Endometrium (tissue), 2 donors: ENCODE measurements around the gene ECHS1.

Experiments
- FAIRE-seq: peaks from 2 replicates; lab custom pipeline; 2012; peaks lifted over from hg19 to GRCh38; lab: Jason Lieb, UNC
- donor health status: control.
- donor health status: control.

Gene ECHS1

DNA sequence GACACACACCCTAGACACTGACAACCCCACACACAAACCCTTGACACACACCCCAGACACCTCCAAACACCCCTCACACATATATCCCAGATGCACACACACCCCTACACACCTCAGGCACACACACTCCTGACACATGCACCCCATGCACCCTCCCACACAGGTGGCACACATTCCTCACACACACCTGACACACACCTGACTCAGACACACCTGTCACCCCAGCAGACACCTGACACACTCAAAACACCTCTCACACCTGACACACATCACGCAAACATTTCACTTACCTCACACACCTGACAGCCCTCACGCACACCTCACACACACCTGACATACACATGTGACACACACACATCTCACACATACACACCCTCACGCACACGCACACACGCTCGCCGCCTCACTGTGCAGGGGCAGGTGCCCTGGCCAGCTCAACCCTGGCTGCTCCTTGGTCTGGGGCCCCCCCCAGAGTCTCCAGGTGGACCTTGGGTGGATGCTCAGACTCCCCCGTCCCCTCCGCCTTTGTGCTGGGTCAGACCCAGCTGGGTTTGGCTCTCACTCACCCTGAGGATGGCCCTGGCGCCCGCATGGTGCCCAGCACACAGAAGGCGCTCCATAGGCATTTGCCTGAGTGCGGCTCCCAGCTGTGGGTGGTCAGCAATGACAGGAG lies 33.3 kb downstream of the ECHS1 start:
- FAIRE-seq: no peak

DNA sequence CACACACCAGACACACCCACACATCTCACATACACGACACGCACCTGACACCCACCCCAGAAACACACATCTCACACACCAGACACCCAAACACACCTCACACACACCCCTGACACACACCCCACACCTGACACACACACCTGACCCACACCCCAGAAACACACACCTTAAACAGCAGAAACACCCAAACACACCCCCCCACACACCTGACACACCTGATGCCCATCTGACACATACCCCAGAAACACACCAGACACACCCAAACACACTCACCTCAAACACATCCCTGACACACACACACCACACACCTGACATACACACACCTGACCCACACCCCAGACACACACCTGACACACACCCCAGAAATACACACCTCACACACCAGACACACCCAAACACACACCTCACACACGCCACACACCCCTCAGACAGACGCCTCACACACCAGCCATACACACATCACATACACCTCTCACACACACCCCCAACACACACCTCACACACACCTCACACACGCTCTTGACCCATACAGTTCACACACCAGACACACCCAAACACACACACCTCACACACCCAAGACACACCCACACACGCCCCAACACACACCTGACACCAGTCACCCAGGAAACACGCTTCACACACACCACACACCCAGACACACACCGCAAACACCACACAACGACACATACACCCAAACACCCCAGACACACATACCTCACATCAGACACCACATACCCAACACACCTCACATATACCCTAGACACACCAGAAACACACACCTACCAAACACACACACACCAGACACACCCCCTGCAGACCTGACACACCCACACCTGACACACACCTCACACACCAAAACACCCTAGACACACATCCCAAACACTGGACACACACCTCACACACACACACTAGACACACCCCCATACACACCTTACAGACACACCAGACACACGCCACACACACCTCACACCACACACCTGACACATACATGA lies 34.8 kb downstream of the ECHS1 start:
- FAIRE-seq: no peak

DNA sequence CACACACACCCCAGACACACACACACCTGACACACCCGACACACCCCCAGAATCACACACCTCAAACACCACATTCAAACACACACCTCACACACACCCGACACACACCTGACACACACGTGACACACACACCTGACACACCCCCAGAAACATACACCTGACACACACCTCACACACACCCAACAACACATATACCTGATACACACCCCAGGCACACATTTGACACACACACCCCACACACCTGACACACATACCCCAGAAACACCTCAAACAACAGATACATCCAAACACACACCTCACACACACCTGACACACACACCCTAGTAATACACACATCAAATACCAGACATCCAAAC lies 35.8 kb downstream of the ECHS1 start:
- no peak for FAIRE-seq

DNA sequence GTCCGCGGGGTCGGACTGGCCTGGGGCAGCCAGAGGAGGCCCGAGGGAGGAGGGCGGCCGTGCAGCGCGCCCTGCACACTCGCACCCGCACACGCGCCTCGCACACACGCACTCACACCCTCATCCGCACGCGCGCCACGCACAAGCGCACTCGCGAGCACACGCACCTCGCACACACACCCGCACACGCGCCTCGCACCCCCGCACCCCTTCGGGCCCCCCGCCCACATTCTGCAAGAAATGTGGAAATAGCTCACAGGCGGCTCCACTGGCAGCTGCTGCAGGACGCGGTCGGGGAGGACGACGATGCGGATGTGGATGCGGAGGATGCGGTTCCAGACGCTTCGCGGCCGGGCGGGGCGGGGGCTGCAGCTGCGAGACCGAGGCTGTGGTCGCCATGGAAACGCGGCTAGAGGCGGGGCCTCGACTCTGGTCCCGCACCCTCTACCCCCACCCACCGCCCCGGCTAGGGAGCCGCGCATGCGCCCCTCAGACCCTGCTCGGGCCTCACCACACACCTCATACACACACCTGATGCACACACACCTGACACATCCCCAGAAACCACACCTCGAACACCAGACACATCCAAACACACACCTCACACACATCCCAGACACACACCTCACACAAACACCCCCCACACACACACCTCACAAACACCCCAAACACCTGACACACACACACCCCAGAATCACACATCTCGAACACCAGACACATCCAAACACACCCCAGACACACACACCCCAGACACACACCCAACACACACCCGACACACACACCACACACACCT lies 36.4 kb downstream of the ECHS1 start, which contains the start of gene CALY:
Gene CALY (minus strand): TSS at position 320 of the 793 bp plus-strand sequence. CDS start 7,907 bp downstream, outside the sequence.
- no peak for FAIRE-seq

DNA sequence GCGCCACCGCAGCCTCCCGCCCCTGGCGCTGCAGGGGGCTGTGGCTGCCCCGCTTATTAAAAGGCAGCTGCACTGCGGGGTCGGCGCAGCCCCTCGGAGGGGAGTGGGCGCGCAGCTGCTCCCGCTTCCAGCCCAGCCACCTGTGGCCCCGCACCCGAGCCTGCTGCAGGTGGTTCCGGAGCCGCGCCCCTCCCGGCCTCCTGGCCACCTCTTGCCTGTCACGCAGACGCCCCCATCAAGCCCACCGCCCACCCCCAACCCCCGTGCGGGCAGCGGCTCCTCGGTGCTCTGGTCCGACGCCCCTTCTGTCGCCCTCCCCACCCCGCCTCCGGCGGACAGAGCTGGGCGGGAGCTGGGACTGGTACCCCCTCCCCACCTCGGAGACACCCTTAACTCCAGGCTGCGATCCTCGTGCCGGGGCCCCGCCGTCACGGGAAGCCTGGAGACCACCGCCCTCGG lies 37.0 kb downstream of the ECHS1 start:
- FAIRE-seq: no peak

DNA sequence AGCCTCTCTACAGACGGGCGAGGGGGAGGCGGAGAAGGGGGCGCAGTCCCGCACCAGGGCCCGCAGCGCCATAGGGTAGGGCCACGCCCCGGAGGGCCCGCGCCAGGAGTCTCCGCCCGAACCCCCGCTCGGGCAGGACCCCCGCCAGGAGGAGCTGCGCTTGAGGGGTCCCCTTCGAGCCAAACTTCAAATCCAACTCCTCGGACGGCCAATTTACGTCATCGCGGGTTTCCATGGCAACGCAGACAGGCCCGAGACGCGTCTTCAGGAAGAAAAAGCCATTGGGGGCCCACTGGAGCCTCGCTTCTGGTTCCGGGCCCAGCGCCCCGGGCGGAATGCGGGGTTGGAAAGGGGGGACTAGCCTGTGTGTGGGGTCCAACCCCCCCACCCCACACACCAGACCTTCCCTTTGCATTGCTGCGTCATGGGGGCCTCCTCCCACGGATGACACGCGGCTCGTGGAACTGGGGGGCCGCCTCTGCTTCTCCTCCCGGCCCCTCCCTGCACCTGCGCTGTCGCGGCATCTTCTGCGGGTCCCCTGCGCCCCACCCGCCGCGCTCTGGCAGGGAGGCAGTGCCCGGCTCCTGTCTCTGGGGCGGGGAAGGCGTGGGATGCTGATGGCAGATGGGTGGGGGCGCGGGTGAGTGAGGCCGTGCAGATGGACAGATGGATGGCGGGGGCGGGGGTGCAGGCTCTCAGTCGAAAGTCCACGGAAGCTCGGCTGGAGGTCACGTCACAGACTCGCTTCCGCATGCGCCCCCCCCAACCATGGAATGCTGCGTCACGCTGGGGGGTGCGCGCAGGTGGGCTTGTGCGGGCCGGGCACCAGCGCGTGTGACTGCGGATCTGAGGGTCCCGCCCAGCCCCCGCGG lies 37.7 kb downstream of the ECHS1 start:
- FAIRE-seq: no peak

DNA sequence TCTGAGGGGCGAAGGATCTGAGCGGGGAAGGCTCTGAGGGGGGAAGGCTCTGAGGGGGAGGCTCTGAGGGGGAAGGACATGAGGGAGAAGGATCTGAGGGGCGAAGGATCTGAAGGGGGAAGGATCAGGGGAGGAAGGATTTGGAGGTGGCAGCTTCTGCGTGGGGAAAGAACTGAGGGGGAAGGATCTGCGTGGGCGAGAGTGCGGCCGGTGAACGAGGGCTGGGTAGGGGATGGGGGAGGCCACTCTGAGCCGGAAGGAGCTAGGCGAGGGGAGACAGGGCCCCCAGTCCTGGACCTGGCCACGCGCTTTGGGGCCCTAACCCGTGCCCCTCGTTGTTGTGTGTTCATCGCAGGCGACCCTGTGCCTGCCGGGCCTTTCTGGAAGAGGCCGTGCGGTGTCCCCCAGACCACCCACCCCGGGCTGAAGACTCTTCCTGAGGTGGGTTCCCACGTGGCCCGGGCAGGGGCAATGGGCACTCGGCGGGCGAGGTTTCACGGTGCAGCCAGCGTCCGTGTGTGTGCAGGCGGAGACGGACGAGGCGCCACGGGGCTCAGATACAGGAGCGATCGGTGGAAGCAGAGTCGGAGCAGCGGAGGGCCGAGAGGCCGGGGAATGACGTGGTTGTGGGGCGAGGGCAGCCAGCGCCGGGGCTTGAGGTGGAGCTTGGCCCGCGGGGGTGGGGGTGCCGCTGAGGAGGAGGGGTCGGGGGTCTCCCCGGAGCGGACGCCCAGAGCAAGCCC lies 38.5 kb downstream of the ECHS1 start:
- FAIRE-seq: no peak

DNA sequence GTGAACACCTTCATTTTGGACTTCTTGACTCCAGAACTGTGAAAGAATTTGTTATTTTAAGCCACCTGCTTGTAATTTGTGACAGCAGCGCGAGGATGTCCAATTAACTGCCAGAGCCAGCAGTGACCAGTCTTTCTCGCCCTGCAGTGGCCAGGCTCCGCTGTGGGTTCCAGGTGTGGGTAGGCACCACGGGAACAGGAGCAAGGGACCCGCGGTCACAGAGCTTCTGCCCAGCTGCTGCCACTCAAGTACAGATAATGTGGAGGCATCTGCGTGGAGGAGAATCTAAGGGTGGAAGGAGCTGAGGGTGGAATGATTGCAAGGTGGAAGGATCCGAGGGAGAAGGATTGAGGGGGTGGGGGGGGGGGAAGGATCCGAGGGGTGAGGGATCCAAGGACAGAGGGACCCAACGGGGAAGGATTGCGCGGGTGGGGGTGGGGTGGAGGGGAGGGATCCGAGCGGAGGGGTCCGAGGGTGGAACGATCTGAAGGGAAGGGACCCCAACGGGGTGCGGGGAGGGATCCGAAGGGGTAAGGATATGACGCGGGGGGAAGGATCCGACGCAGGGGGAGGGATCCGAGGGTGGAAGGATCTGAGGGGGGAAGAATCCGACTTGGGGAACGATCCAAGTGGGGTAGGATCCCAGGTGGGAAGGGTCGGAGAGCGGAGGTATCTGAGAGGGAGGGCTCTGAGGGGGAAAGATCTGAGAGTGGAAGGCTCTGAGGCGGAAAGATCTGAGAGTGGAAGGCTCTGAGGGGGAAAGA lies 40.0 kb downstream of the ECHS1 start:
- no peak for FAIRE-seq

DNA sequence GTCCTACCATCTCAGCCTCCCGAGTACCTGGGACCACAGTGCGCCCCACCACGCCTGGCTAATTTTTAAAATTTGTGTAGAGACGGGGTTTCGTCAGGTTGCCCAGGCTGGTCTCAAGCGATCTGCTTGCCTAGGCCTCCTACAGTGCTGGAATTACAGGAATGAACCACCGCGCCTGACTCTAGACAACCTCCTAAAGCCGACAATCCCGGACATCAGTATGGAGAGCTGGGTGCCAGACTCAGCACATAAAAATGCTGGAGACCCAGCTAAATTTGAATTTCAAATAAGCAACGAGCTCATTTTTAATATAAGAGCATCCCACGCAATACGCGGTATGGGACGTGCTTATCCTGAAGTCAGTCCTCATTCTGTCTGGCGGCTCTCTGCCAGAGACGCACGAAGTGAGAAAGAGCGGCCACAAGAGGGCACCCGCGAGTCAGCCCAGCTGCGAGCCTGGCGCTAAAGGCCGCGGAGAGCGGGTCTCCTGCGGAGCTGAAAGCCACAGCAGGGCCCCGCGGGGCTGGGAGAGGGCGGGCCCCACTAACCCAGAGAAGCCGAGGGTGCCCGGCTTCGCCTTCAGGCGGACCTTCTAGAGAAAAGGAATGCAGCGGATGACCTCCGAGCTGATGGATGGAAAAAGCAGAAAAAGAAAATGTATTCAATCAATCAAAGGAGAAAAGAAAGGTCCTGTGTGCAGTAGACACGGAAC lies 43.5 kb downstream of the ECHS1 start:
- no peak for FAIRE-seq

DNA sequence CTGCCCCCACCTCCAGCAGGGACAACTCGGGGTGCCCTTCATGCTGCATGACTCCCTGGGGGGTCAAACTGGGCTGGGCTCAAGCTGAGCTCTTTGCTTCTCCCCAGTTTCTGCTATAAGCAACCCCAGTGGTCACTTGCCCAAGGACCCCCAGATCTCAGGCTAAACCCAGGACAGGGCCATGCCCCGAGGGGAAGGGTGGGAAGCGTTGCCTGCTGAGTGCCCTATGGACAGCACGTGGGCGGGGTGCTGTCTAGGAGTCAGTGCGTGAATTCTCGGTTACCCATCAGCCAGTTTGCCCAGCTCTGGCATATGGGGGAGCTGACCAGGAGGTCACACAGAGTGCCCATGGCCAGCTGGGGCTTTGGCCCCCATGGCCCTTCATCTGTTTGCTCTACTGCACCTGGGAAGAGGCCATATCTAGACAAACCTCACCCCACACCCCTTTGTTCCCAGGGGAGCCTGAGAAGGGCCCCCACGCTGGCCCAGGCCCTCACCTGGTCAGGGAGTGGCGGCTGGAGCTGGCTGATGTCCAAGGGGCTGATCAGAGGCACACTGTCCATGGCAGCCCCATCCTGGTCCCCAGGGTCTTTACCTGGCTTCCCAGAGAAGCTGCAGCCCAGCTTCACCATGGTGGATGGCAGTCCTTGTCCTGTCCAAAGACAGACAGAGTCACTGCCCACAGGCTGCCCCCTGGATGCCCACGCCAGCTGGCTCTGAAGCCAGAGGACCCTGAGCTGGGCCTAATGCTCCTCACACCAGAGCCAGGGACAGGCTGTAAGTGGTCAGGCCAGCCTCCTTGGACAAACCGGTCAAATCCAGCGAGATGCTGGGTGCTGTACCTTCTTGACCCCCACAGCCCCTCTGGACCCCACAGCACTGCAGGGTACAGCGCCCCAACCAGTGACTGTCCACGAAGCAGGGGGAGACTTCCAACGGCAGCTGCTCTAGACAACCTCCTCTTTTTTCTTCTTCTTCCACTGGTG lies 44.5 kb downstream of the ECHS1 start:
- no peak for FAIRE-seq

DNA sequence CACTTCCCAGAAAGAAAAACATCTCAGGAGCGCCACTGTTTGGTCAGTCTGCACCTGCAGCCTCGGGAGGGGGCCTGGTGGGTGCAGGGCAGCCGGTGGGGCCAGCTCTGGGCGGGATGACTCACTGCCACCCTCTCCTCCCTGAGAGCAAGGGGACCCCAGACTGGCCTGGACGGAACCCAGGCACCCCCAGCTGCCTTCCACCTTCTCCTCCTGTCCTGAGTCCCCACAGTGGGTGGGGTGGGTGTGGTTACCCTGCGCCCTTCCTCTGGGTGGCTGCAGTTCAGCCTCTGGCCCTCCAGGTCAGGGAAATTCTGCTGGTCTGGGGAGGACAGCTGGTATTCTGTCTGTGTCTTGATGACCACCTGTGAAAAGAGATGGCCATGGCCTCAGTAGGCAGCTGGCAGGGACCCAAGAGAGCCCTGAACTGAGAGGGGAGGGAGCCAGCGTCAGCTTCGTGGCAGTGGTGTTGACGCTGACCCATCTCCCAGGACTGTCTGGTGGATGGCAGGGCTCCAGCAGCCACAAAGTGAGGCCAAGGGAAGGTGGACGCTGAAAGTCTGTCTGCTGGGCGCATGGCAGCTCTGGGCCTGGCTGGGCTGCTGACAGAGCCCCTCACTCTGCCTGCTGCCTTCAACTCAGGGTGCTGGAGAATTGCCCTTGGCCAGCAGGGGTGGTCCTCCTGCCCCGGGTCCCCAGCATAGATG lies 45.4 kb downstream of the ECHS1 start:
- FAIRE-seq: no peak

DNA sequence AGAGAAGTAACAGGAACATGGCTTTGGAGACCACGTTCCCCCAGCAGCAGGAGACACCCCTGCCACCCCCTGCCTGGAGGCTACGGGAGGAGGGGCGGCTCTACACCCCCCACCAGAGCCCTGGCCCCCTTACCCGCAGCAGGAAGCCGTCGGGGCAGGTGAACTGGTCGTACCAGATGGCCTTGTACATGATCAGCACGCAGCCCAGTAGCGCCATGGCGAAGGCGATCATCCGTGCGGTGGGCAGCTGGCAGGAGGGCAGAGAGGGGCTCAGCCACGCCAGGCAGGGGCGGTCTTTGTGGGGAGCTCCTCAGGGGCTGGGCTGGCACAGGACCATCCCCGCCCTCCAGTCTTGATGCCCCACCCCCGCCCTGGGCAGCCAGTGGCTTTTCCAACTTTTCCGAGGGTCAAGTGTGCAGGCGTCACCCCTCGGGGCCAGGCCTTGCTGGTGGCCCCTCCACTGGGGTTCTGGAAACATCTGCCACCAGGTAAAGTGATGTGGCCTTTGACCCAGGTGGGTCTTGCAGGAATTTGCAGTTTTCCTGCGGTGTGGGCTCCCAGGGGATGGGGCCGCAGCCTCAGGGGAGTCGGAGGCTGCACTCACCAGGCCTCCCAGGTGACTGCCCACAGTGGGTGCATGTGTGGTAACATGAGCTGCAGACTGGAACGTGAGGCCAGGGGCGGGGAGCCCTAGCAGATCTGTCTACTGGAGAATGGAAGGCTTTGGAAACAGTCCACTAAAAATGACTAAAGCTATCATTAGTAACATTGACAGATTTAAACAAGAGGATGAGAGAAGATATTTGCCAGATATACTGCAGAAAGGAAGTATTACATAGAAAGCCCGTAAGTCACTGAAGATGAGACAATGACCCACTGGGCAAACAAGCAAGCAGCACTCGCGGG lies 46.2 kb downstream of the ECHS1 start:
- FAIRE-seq: no peak

DNA sequence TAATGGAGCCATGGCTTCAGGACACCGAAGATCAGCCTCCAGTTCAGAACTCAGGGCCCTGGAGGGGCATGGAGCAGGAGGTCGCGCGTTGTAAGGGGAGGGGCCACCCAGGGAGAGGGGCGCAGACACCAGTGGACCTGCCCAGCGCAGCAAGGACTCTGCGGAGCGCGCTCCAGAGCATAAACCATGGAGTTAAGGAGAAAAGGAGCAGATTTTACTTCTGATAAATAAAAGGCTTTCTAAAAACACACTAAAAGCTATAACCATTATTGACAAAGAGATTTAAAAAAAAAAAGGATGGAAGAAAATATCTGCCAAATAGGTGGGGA lies 47.0 kb downstream of the ECHS1 start:
- no peak for FAIRE-seq

DNA sequence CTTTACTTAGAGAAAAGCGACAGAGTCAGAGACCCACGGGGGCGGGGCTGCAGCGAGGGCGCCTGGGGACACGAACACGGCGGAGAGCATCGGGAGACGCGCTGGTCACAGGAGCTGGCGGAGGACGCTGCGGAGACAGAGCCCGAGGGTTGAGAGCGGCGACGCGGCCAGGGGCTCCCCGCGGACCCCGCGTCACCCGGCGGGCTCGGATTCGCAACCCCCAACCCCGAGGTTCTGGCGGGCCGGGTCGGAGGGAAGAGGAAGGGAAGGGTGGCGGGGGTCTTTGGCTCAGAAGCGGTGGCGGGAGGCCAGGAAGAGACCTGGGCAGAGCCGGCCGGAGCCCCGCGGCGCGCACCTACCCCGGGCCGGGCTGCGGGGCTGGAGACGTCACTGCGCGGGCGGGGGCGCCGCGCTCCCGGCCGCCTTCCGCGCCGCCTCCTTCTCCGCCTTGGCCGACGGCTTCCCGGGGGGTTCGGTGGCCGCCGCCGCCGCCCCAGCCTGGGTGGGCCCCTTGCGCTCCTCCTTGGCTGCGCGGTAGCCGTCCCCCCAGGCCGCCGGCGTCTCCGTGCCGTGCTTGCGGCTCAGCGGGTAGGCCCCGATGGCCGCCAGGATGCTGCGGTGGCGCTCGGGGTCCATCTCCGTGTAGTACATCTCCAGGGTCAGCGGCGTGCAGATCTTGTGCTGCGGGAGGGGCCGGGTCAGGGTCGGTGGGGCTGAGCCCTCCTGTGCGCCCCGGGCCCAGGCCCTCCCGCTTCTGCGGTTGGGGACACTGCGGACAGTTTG lies 47.5 kb downstream of the ECHS1 start:
- no peak for FAIRE-seq

DNA sequence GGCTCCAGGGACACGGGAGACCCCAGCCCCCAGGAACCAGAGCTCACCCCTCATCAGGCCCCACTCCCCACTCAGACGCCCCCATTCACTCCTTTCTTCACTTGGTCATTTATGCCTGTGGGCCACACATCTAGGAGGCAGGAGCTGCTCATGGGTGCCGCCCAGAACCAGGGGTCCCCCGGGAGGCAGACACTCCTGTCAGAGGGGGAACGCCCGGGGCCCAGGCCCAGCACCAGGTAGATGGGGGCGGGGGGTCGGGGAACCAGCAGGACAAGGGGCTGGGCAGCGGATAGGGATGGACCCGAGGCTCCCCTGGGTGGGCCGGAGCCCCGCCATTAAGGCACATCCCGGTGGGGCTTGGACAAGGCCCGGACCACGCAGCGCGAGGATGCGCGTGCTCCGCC lies 48.3 kb downstream of the ECHS1 start:
- no peak for FAIRE-seq
